ENCODE results near the gene CDKN1B.

DNA sequence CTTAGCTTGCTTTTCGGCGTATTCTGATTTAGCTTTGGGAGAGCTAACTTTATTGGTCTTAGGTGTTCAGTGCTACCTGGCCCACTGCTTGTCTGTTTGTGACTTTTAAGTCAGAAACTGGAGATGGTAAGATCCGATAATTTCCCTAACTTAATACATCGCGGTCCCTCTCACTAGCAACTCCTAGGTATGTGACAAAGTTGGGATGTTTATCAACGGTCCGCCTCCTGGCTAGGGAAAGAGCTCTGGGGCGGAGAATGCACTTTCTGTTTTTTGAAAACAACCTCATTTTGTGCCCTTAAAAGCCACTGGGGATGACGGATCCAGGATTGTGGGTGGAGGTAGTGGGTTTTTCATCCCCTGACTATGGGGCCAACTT is 1.2 kb downstream of the CDKN1B start:
- no peak for TF ChIP-seq EP300 (IDR thresholded peaks at IDR 0.05)
- TF ChIP-seq CTCF (IDR thresholded peaks at IDR 0.05): no peak
- TF ChIP-seq POLR2A (IDR thresholded peaks at IDR 0.05): no peak
- TF ChIP-seq POLR2AphosphoS5 (IDR thresholded peaks at IDR 0.05): no peak

Measured in suprapubic skin (tissue), 4 donors.